Liver (tissue), 3 donors: ENCODE results near the gene NDNF.

Source experiments
- CTCF ChIP-seq: fragments of 150-350 bp; IDR thresholded peaks from 2 replicates; pipeline ENCODE4 v1.5.1; 2017; ENCODE audit warnings: improper control_type of control experiment, low read depth, low read length; ENCODE audit not compliant: missing input control
- EGR1 ChIP-seq, 2 donors: IDR thresholded peaks; 2 replicates each; pipeline ENCODE4 v1.6.1; 2016 to 2018; ENCODE audit warnings: antibody characterized with exemption in 2 of 2, low read depth in 2 of 2
- FOXA2 ChIP-seq: IDR thresholded peaks from 2 replicates; pipeline ENCODE4 v1.6.1; 2016; ENCODE audit warnings: antibody characterized with exemption
- GABPA ChIP-seq, 2 donors: IDR thresholded peaks in 1 of 2; conservative IDR thresholded peaks in 1 of 2; 2 replicates each; pipeline ENCODE4 v1.6.1; 2016; ENCODE audit warnings: antibody characterized with exemption in 2 of 2, mild to moderate bottlenecking in 1 of 2, moderate library complexity in 1 of 2
- HNF4G ChIP-seq: IDR thresholded peaks from 2 replicates; pipeline ENCODE4 v1.6.1; 2016; ENCODE audit warnings: antibody characterized with exemption
- JUND ChIP-seq, 2 donors: IDR thresholded peaks; 2 replicates each; pipeline ENCODE4 v1.6.1; 2016; ENCODE audit warnings: antibody characterized with exemption in 2 of 2
- MAX ChIP-seq: IDR thresholded peaks from 2 replicates; pipeline ENCODE4 v1.6.1; 2016; ENCODE audit warnings: antibody characterized with exemption
- RAD21 ChIP-seq, 2 donors: IDR thresholded peaks; 2 replicates each; pipeline ENCODE4 v1.6.1; 2016; ENCODE audit warnings: antibody characterized with exemption in 2 of 2, mild to moderate bottlenecking in 2 of 2
- RXRA ChIP-seq, 2 donors: IDR thresholded peaks; 2 replicates each; pipeline ENCODE4 v1.6.1; 2017 to 2018; ENCODE audit warnings: antibody characterized with exemption in 2 of 2, mild to moderate bottlenecking in 1 of 2
- SP1 ChIP-seq: IDR thresholded peaks from 2 replicates; pipeline ENCODE4 v1.6.1; 2018; ENCODE audit warnings: antibody characterized with exemption, mild to moderate bottlenecking
- TAF1 ChIP-seq: conservative IDR thresholded peaks from 2 replicates; pipeline ENCODE4 v1.6.1; 2016; ENCODE audit warnings: antibody characterized with exemption, mild to moderate bottlenecking
- YY1 ChIP-seq: IDR thresholded peaks from 2 replicates; pipeline ENCODE4 v1.6.1; 2016; ENCODE audit warnings: antibody characterized with exemption, mild to moderate bottlenecking
- ZBTB33 ChIP-seq: IDR thresholded peaks from 2 replicates; pipeline ENCODE4 v1.6.1; 2016; ENCODE audit warnings: antibody characterized with exemption
- TF ChIP-seq, protein P1 (sequence below): IDR thresholded peaks from 2 replicates; pipeline ENCODE4 v1.6.1; 2016; ENCODE audit warnings: antibody characterized with exemption
- donor health status: healthy.
- donor health status: healthy.

DNA sequence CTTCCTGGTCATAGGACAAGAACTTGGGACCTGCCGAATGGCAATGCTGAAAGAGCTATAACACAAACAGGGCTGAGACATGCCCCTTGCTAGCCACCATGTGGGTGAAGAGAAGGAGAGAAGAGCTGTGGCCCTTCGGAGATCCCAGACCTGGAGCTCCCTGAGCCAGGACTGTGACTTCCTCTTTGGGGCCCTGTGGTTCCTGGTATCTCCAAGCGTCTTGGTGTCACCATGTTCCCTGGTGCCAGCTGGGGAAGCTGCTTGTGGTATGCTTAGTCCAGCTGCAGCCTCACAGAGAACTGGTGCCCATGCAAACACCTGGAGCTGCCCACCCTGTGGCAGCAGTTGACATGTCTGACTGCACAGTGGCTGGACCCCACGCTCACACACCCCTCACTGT is 68.5 kb downstream of the NDNF start:
- TF ChIP-seq CTCF (no peak), YY1 (no peak), TAF1 (no peak), MAX (no peak), FOXA2 (no peak), RXRA (IDR thresholded peaks at IDR 0.05) (no peak), SP1 (no peak), JUND (IDR thresholded peaks at IDR 0.05) (no peak), ZBTB33 (no peak), RAD21 (IDR thresholded peaks at IDR 0.05) (no peak), HNF4G (no peak), GABPA (IDR thresholded peaks at IDR 0.05 in 1 of 2, conservative IDR thresholded peaks at IDR 0.05 in 1 of 2) (no peak), EGR1 (IDR thresholded peaks at IDR 0.05; ENCODE audit: low read depth in 2 of 2) (no peak)
- TF ChIP-seq, protein P1, sequence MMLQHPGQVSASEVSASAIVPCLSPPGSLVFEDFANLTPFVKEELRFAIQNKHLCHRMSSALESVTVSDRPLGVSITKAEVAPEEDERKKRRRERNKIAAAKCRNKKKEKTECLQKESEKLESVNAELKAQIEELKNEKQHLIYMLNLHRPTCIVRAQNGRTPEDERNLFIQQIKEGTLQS, result no peak
